ENCODE data around the gene RAB5B. TPM values are rescaled to one million over a fixed set of nuclear protein-coding genes. Genes with fewer than 3 reads are reported as not detected.

The RAB5B gene
- total RNA-seq, 1 donor: 111 TPM

GRCh38 chr12:55942055-55942454, 31.8 kb upstream of the RAB5B start:
- H3K4me3 ChIP-seq (ENCODE audit: low read depth, low read length): no peak overlapping the region
- TF ChIP-seq CTCF (IDR thresholded peaks at IDR 0.05; ENCODE audit: insufficient read depth, low read depth, low read length): no peak
- DNase-seq (ENCODE audit: low read depth): no peak

- no peak for DNase-seq (ENCODE audit: low read depth)
- no peak for TF ChIP-seq CTCF (IDR thresholded peaks at IDR 0.05; ENCODE audit: insufficient read depth, low read depth, low read length)
- H3K4me3 ChIP-seq (ENCODE audit: low read depth, low read length): no peak overlapping the region
Observed at GRCh38 chr12:55942577-55943136, 31.2 kb upstream of the RAB5B start.

GRCh38 chr12:55946553-55946952, 27.3 kb upstream of the RAB5B start:
- H3K4me3 ChIP-seq (ENCODE audit: low read depth, low read length): no peak overlapping the region
- DNase-seq (ENCODE audit: low read depth): no peak

GRCh38 chr12:55955344-55955743, 18.5 kb upstream of the RAB5B start:
- H3K4me3 ChIP-seq (ENCODE audit: low read depth, low read length): no peak overlapping the region
- TF ChIP-seq CTCF (IDR thresholded peaks at IDR 0.05; ENCODE audit: insufficient read depth, low read depth, low read length): no peak
- DNase-seq (ENCODE audit: low read depth): no peak

More at GRCh38 chr12:55946553-55946952, 27.3 kb upstream of the RAB5B start:
- TF ChIP-seq CTCF (IDR thresholded peaks at IDR 0.05; ENCODE audit: insufficient read depth, low read depth, low read length): no peak

- peak; percentile 48 for TF ChIP-seq CTCF (IDR thresholded peaks at IDR 0.05; ENCODE audit: insufficient read depth, low read depth, low read length)
- no peak overlapping the region for H3K4me3 ChIP-seq (ENCODE audit: low read depth, low read length)
- DNase-seq (ENCODE audit: low read depth): peak; percentile 55
Observed at GRCh38 chr12:55955800-55956508, 17.9 kb upstream of the RAB5B start.

GRCh38 chr12:55957106-55957859, 16.6 kb upstream of the RAB5B start:
- DNase-seq (ENCODE audit: low read depth): no peak
- no peak overlapping the region for H3K4me3 ChIP-seq (ENCODE audit: low read depth, low read length)
- TF ChIP-seq CTCF (IDR thresholded peaks at IDR 0.05; ENCODE audit: insufficient read depth, low read depth, low read length): no peak

Measured in fibroblast of villous mesenchyme (primary cell).